Activated CD8-positive, alpha-beta memory T cell treated with anti-CD3 and anti-CD28 coated beads, Interleukin-2, amount 10 ng/mL, durations not matched to agents 7 days and 5 days (primary cell): ENCODE data around the gene SLC25A21. TPM values are rescaled to one million over a fixed set of nuclear protein-coding genes. Genes with fewer than 3 reads are reported as not detected.

ENCODE experiments used
- ATAC-seq: fragments of 150-1000 bp; cut with Tn5 transposase; one replicate; pipeline ENCODE4 v1.10.0; 2021; ENCODE audit warnings: moderate library complexity
- CTCF ChIA-PET: fragments of 350-600 bp; sonication (Branson Sonifier 250); formaldehyde crosslinking; loops from one replicate; lab custom pipeline; 2021; ENCODE audit warnings: antibody characterized with exemption; lab: Charles Lee
- DNase-seq: peaks from one replicate; pipeline ENCODE4 v3.0.0-alpha.2; 2020
- H3K27ac Mint-ChIP-seq: one replicate; pipeline ENCODE4 v1.8.0; 2021; ENCODE audit warnings: mild to moderate bottlenecking, mixed read lengths
- H3K27me3 Mint-ChIP-seq: one replicate; pipeline ENCODE4 v1.8.0; 2021; ENCODE audit warnings: mixed read lengths
- H3K36me3 Mint-ChIP-seq: one replicate; pipeline ENCODE4 v1.8.0; 2021; ENCODE audit warnings: mild to moderate bottlenecking, mixed read lengths
- H3K4me1 Mint-ChIP-seq: one replicate; pipeline ENCODE4 v1.8.0; 2021; ENCODE audit warnings: mixed read lengths
- H3K4me3 Mint-ChIP-seq: one replicate; pipeline ENCODE4 v1.8.0; 2021; ENCODE audit warnings: mild to moderate bottlenecking, moderate library complexity, mixed read lengths
- H3K9me3 Mint-ChIP-seq: one replicate; pipeline ENCODE4 v1.8.0; 2022; ENCODE audit warnings: low read depth, mixed read lengths
- total RNA-seq, 2 experiments: library from RNA; stranded (reverse); gene quantifications; one replicate each; pipeline ENCODE4 v1.2.3, GENCODE V29; 2021

The SLC25A21 gene
- total RNA-seq, 2 experiments from 2014 or later, result not detected

DNA sequence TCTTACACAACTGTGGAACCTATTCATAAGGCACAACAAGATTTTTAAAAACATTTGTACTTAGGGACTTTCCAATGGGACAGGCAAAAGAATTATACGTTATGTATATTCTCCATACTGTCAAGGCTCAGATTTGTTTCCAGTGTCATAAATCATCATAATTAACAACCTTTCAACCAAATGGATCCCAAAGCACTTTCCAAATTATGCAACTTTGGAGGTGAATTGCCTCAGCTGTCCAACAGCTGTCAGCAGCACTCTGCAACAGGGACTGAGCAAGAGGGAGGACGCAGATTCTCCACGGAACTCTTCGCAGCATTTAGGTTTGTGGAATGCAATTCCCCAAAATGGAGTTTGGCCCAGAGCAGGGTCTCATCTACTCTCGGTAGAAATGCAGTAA lies 324.2 kb downstream of the SLC25A21 start:
- Mint-ChIP-seq H3K27me3 (no peaks in the 10 kb centered on the region), H3K27ac (no peak overlapping the region), H3K9me3 (no peaks in the 10 kb centered on the region), H3K4me1 (no peaks in the 10 kb centered on the region), H3K36me3 (no peaks in the 10 kb centered on the region), H3K4me3 (no peak overlapping the region)
- CTCF ChIA-PET, result no interaction called here
- ATAC-seq (no peak), DNase-seq (no peak)

DNA sequence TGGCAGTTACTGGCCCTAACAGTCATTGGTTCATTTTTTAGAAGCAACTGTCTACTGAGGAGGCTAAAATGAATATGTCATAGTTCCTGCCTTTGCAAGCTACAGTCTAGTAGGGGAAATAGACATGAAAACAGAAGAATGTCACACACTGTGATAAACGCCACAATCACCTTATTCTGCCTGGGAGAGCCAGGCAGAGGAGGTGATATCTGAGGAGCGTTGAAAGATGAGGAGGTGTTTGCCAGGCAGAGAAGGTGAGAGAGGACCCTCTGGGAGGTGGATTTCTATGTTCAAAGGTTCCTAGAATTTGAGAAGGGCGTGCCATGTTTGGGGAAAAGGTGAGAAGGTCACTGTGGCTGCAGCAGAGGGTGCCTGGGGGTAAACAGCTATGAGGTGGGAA lies 325.0 kb downstream of the SLC25A21 start:
- H3K9me3 Mint-ChIP-seq, result no peaks in the 10 kb centered on the region
- no peak overlapping the region for H3K4me3 Mint-ChIP-seq
- no peaks in the 10 kb centered on the region for H3K4me1 Mint-ChIP-seq
- no peak overlapping the region for H3K27ac Mint-ChIP-seq
- CTCF ChIA-PET, result no interaction called here
- ATAC-seq (no peak), DNase-seq (no peak)
- no peaks in the 10 kb centered on the region for H3K27me3 Mint-ChIP-seq
- H3K36me3 Mint-ChIP-seq, result no peaks in the 10 kb centered on the region

DNA sequence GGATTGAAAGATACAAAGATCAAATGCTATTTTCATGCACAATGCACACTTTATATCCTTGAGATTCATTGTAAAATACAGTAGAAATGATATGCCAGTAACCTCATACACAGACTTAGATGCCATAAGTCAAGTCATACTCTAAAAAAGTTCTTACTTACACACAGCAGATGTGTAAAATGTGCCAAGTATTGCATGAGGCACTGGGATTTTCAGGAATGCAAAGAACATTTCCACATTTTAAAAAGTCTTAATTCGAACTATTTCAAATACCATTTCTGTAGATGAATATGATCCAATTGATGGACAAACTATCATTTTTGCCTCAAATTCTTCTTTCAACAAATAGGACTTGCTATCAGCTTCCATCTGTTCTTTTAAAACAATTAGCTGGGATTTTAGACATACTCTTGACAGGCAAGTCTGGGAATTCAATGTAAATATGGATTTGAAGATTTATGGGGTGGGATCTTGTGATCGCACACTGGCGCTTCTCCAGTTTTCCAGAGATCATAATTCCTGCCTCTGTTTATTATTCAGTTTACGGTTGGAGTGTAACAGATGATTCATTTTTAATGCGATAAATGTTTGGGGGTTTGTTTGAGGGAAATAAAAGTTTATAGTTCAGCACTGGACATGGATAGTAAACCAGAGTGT lies 326.9 kb downstream of the SLC25A21 start:
- CTCF ChIA-PET, result no interaction called here
- Mint-ChIP-seq H3K4me3 (no peak overlapping the region), H3K4me1 (no peaks in the 10 kb centered on the region), H3K9me3 (no peaks in the 10 kb centered on the region), H3K36me3 (no peaks in the 10 kb centered on the region), H3K27me3 (no peaks in the 10 kb centered on the region), H3K27ac (no peak overlapping the region)
- ATAC-seq (no peak), DNase-seq (no peak)

DNA sequence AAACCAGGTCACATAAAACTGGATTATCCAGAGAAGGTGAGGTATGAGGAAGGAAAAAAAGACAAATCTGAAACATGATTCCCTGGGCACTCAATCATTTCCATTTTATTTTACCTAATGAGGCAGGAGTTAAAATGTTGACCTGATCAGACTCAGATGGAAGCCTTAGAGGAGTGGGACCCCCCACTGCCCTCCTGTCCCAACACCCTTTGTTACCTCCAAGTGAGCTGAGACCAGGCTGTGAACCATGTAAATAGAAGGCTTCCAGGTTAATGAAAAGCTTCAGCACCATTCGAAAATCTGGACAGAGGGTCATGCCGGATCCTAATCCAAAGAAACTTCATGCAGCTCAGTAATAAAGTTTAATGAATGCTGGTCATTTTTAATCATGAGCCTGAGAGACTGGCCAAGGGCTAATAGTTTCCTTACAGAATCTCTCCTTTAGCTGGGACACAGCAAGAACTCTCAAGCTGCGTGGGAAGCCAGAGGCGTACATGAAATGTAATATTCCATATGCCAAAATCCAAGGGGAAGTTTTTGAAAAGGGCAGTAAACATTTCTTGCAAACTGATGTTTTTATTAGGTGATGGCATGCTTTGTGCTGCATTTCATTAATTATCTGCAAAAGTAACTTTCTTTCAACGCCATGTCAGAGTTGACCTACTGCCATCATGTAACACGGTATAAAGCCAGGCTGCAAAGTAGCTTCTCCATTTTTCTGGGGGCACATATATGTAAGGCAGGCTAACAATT lies 327.8 kb downstream of the SLC25A21 start:
- CTCF ChIA-PET, result no interaction called here
- no peaks in the 10 kb centered on the region for H3K27me3 Mint-ChIP-seq
- no peak overlapping the region for H3K4me3 Mint-ChIP-seq
- DNase-seq (no peak), ATAC-seq (no peak)
- no peaks in the 10 kb centered on the region for H3K36me3 Mint-ChIP-seq
- no peak overlapping the region for H3K27ac Mint-ChIP-seq
- no peaks in the 10 kb centered on the region for H3K4me1 Mint-ChIP-seq
- H3K9me3 Mint-ChIP-seq, result no peaks in the 10 kb centered on the region

DNA sequence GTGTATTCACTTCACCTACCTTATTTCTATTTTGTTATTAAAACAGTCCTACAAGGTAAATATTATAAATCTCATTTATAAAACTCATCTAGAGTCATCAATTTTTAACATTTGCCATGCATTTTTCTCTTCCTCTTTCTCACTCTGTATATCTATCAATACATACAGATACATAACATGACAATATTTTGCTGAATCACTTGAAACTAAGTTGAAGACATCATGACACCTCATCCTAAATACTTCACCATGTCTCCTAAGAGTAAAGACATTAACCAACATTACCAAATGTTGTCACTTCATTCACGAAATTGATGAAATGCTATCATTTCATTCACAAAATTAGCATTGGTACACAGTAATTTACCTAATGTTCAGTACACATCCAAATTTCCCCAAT lies 329.0 kb downstream of the SLC25A21 start:
- no peaks in the 10 kb centered on the region for H3K36me3 Mint-ChIP-seq
- no peaks in the 10 kb centered on the region for H3K27me3 Mint-ChIP-seq
- ATAC-seq (no peak), DNase-seq (no peak)
- CTCF ChIA-PET, result no interaction called here
- no peaks in the 10 kb centered on the region for H3K4me1 Mint-ChIP-seq
- H3K27ac Mint-ChIP-seq, result no peak overlapping the region
- no peak overlapping the region for H3K4me3 Mint-ChIP-seq
- H3K9me3 Mint-ChIP-seq, result no peaks in the 10 kb centered on the region

DNA sequence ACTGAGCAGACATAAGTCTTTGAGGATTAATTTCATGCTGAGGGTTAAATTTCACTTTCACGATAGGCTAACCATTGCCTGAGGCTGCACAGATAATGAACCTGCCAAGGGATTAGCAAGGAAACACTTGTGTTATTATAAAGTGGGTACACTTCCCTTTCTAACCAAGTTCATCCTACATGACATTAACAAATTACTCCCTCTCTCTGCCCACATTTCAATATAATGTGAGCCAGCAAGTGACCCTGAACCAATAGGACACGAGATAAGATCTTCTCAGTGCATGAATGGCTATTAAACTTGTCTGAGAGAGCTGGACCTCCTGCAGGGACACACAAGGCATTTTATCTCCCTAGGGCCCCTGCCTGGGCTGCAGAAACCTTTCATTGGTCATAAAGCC lies 337.3 kb downstream of the SLC25A21 start:
- no peaks in the 10 kb centered on the region for H3K27me3 Mint-ChIP-seq
- ATAC-seq (no peak), DNase-seq (no peak)
- H3K9me3 Mint-ChIP-seq, result no peaks in the 10 kb centered on the region
- H3K4me3 Mint-ChIP-seq, result no peak overlapping the region
- no peaks in the 10 kb centered on the region for H3K4me1 Mint-ChIP-seq
- no peaks in the 10 kb centered on the region for H3K36me3 Mint-ChIP-seq
- H3K27ac Mint-ChIP-seq, result no peak overlapping the region
- CTCF ChIA-PET, result no interaction called here

DNA sequence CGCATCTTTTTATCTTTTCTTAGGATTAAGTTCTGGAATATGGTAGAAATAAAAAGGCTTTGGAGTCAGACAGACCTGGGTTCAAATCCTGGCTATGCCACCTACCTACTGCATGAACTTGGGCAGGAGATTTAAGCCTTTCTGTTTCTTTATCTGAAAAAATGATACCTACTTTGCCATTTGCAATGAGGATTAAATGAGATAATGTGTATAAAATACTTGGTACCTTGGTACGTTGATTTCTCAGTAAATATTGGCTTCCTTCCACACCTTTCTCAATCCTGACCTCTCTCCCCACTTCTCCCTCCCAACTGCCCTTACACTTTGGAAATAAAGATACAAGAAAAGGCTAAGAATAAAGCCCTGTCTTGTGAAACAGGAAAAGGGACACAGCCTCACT lies 338.1 kb downstream of the SLC25A21 start:
- CTCF ChIA-PET, result no interaction called here
- no peak overlapping the region for H3K4me3 Mint-ChIP-seq
- no peaks in the 10 kb centered on the region for H3K4me1 Mint-ChIP-seq

DNA sequence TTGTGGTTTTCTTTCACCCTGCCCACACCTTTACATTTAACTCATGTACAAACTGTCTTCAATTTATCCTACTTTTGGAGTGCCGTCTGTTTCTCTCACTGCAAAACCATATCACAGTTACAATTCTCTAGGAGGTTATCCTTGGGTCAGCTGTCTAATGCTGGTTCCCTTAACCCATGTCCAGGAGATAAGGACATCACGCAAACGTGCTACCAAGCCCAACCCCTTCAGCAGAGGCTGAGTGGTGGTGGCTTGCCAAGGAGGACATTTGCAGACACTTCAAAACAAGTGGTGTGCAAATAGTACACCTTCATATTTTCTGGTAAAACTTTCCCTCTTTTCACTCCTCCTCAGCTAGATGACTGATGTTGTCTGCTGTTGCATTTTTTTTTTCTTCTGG lies 342.9 kb downstream of the SLC25A21 start:
- H3K9me3 Mint-ChIP-seq, result no peaks in the 10 kb centered on the region
- no peak for ATAC-seq
- CTCF ChIA-PET, result no interaction called here
- no peak for DNase-seq
- H3K27ac Mint-ChIP-seq, result no peak overlapping the region
- no peaks in the 10 kb centered on the region for H3K27me3 Mint-ChIP-seq
- H3K4me1 Mint-ChIP-seq, result no peaks in the 10 kb centered on the region
- H3K4me3 Mint-ChIP-seq, result no peak overlapping the region
- no peaks in the 10 kb centered on the region for H3K36me3 Mint-ChIP-seq

More for the DNA sequence above, 338.1 kb downstream of the SLC25A21 start:
- Mint-ChIP-seq H3K27me3 (no peaks in the 10 kb centered on the region), H3K27ac (no peak overlapping the region), H3K9me3 (no peaks in the 10 kb centered on the region), H3K36me3 (no peaks in the 10 kb centered on the region)
- no peak for ATAC-seq
- DNase-seq, result no peak

DNA sequence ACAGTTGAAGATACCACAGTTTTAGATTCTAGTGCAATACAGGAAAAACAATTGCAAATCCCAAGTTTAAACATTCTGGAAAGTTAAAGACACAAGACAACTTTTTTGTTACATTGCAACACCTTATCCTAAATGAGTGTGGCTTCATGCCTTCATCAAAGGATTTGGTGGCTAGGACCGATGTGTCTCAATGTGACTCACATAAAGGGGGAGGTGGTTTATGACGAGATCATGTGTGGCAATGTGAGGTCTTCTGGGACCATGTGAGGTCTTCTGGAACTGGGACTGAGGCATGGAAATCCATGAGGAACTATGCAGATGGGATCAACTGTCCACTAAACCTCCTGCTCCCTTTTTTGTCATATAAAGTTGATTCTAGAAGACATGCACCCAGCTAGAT lies 344.5 kb downstream of the SLC25A21 start:
- ATAC-seq, result no peak
- H3K9me3 Mint-ChIP-seq, result no peaks in the 10 kb centered on the region

DNA sequence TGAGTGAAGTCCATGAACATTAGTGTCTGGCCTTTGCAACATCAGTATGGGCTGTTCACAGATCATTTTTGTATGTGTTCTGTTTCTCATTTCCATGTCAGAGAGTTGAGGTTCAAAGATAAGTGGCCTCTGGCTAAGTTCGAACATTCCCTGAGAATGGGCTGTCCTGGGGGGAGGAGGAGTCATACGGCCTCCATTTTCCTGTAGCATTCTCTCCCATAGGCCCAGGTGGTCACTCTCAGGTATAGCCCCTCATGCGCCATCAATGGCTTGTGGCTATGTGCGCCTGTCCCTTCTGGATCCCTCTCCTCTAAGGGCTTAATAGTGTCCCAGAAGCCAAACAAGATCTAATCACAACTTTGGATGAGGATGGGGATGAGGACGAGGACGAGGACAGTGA lies 345.8 kb downstream of the SLC25A21 start:
- no peaks in the 10 kb centered on the region for H3K36me3 Mint-ChIP-seq
- no peaks in the 10 kb centered on the region for H3K9me3 Mint-ChIP-seq
- no peak overlapping the region for H3K4me3 Mint-ChIP-seq
- H3K27ac Mint-ChIP-seq, result no peak overlapping the region
- CTCF ChIA-PET, result no interaction called here
- ATAC-seq (no peak), DNase-seq (no peak)
- H3K27me3 Mint-ChIP-seq, result no peaks in the 10 kb centered on the region
- H3K4me1 Mint-ChIP-seq, result no peaks in the 10 kb centered on the region

More for the DNA sequence above, 344.5 kb downstream of the SLC25A21 start:
- no peaks in the 10 kb centered on the region for H3K4me1 Mint-ChIP-seq
- H3K36me3 Mint-ChIP-seq, result no peaks in the 10 kb centered on the region
- no peak overlapping the region for H3K27ac Mint-ChIP-seq
- CTCF ChIA-PET, result no interaction called here
- no peak for DNase-seq
- no peaks in the 10 kb centered on the region for H3K27me3 Mint-ChIP-seq
- no peak overlapping the region for H3K4me3 Mint-ChIP-seq

DNA sequence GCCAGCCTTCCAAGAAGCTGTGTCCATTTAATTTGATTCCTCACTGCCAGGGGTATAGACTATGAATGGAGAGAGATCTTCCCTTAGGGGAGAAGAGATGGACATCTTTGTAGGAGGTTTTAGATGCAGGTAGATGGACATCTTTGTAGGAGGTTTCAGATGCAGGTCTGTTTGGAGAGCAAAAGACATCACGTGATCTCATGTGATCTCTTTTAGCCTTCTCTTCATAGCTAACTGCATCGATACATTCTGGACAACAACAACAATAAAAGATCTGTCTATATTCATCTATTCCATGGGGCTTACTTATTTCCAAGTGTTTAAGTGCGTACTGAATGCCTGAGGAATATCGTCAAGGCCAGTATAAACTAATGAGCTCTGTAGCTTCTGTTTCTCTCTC lies 347.6 kb downstream of the SLC25A21 start:
- Mint-ChIP-seq H3K4me1 (no peaks in the 10 kb centered on the region), H3K27ac (no peak overlapping the region), H3K36me3 (no peaks in the 10 kb centered on the region), H3K4me3 (no peak overlapping the region), H3K27me3 (no peaks in the 10 kb centered on the region), H3K9me3 (no peaks in the 10 kb centered on the region)
- DNase-seq, result no peak
- CTCF ChIA-PET, result interaction anchor here (0.6 kb wide), 1 partner anchor 117 kb away, joined by 3 read pairs; no protein-coding TSS in a partner anchor
- ATAC-seq, result no peak

DNA sequence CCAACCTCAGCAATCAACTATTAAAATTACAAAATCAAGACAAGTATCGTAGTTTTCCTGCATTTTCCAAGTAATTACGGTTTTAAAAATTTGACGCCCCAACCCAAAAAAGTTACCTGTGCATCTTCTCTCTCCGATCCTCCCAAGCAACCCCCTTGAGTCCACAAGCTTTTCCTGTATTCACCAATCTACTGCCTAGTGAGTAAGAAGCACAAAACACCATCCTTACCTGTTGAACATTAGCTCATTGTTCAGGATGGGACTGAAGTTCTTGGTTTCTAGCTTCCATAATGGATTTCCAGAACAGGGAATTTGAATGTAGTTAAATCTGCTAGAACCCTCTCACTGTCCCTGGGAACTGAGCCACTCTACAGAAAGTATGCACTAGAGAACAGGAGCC lies 348.8 kb downstream of the SLC25A21 start:
- no peak for ATAC-seq
- no peak overlapping the region for H3K27ac Mint-ChIP-seq
- CTCF ChIA-PET, result no interaction called here

DNA sequence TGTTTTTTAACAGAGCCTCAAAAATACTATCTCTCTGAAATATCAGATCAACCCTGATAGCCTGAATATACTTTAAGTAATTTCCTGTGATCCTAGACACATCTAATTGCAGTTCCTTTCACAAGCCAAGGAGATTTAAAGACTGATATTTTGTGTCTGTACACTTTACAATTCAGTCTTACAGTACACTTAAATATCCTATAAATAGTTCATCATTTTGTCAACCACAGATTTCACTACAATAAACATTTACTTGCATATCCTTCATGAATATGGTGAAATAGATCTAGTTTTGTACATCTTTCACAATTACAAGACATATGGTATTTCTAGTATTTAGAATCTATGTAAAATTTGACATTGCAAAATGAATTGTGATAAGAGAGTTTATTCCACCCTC lies 349.7 kb downstream of the SLC25A21 start:
- Mint-ChIP-seq H3K27ac (no peak overlapping the region), H3K4me3 (no peak overlapping the region), H3K4me1 (no peaks in the 10 kb centered on the region), H3K27me3 (no peaks in the 10 kb centered on the region), H3K36me3 (no peaks in the 10 kb centered on the region), H3K9me3 (no peaks in the 10 kb centered on the region)
- CTCF ChIA-PET, result no interaction called here
- no peak for DNase-seq
- no peak for ATAC-seq

More for the DNA sequence above, 348.8 kb downstream of the SLC25A21 start:
- Mint-ChIP-seq H3K4me3 (no peak overlapping the region), H3K9me3 (no peaks in the 10 kb centered on the region), H3K36me3 (no peaks in the 10 kb centered on the region), H3K4me1 (no peaks in the 10 kb centered on the region), H3K27me3 (no peaks in the 10 kb centered on the region)
- DNase-seq, result no peak

DNA sequence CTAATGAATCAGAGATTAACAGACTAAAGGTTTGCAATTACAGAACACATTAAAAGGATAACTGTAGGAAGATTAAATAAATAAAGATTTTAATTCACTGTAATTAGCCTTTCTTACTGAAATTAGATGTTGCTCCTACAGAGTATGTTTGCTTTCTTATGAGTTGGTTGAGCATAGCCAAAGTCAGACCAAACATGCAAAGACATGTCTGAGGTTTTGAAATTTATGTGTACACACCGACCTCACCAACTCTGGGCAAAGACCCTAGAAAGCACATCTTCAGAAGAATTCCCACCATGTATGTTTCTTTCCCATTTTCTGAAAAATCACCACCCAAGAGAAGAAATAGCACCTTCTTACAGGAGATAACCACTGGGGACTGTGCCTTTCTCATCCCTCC lies 351.5 kb downstream of the SLC25A21 start:
- Mint-ChIP-seq H3K27ac (no peak overlapping the region), H3K36me3 (no peaks in the 10 kb centered on the region), H3K4me1 (no peaks in the 10 kb centered on the region), H3K27me3 (no peaks in the 10 kb centered on the region), H3K9me3 (no peaks in the 10 kb centered on the region), H3K4me3 (no peak overlapping the region)
- DNase-seq (no peak), ATAC-seq (no peak)
- CTCF ChIA-PET, result no interaction called here
